DMS153 treated with DMSO at 0.1 percent for 48 hours (cell line): Measurements from ENCODE around the gene ANKRD36C.
"Not testable (repeated sequence)": the region's sequence is repeated elsewhere in the genome, so short reads cannot be mapped to it uniquely, and the experiment has no call there.

Experiments
- DNase-seq: peaks from one replicate; lab custom pipeline; 2025; ENCODE audit not compliant: unreplicated experiment; lab: John Stamatoyannopoulos, UW

ANKRD36C gene

GRCh38 chr2:95991351-95992094 lies at the start of gene ANKRD36C:
Gene ANKRD36C (minus strand): TSS chr2:95991824. CDS start chr2:95991708, 116 bp downstream.
- DNase-seq, result not testable (repeated sequence)

- DNase-seq, result not testable (repeated sequence)
These were observed 43.9 kb upstream of the ANKRD36C start for GRCh38 chr2:96035554-96035953.

- DNase-seq, result not testable (repeated sequence)
These were observed 43.2 kb upstream of the ANKRD36C start, which contains the start of gene GPAT2 for GRCh38 chr2:96034792-96035191. Gene GPAT2 (minus strand): TSS chr2:96034916. CDS start chr2:96032359, 2,557 bp downstream.

- not testable (repeated sequence) for DNase-seq
These were observed 42.4 kb upstream of the ANKRD36C start for GRCh38 chr2:96033997-96034396.

GRCh38 chr2:96027725-96028325 lies 36.2 kb upstream of the ANKRD36C start:
- not testable (repeated sequence) for DNase-seq

GRCh38 chr2:96025755-96026154 lies 34.1 kb upstream of the ANKRD36C start:
- DNase-seq, result not testable (repeated sequence)

GRCh38 chr2:96025194-96025492 lies 33.5 kb upstream of the ANKRD36C start:
- no peak for DNase-seq

GRCh38 chr2:96024336-96025193 lies 32.9 kb upstream of the ANKRD36C start:
- DNase-seq, result no peak

- not testable (repeated sequence) for DNase-seq
These were observed 32.1 kb upstream of the ANKRD36C start for GRCh38 chr2:96023701-96024100.

GRCh38 chr2:96022701-96023447 lies 31.2 kb upstream of the ANKRD36C start:
- not testable (repeated sequence) for DNase-seq

- not testable (repeated sequence) for DNase-seq
These were observed 30.5 kb upstream of the ANKRD36C start for GRCh38 chr2:96022126-96022525.

GRCh38 chr2:96021142-96021541 lies 29.5 kb upstream of the ANKRD36C start:
- not testable (repeated sequence) for DNase-seq

GRCh38 chr2:96019909-96020590 lies 28.4 kb upstream of the ANKRD36C start:
- DNase-seq, result not testable (repeated sequence)

- DNase-seq, result not testable (repeated sequence)
These were observed 24.7 kb upstream of the ANKRD36C start for GRCh38 chr2:96016321-96016720.

- not testable (repeated sequence) for DNase-seq
These were observed 21.2 kb upstream of the ANKRD36C start for GRCh38 chr2:96012792-96013264.

- not testable (repeated sequence) for DNase-seq
These were observed 20.6 kb upstream of the ANKRD36C start for GRCh38 chr2:96012086-96012791.

- not testable (repeated sequence) for DNase-seq
These were observed 19.5 kb upstream of the ANKRD36C start for GRCh38 chr2:96011129-96011455.

GRCh38 chr2:96010320-96011128 lies 18.9 kb upstream of the ANKRD36C start:
- not testable (repeated sequence) for DNase-seq

GRCh38 chr2:96009833-96010232 lies 18.2 kb upstream of the ANKRD36C start:
- DNase-seq, result not testable (repeated sequence)
